Naive B cell (primary cell): ENCODE measurements around the gene PACRG. TPM values are rescaled to one million over a fixed set of nuclear protein-coding genes. Genes with fewer than 3 reads are reported as not detected.

Experiments
- ATAC-seq, 2 donors: fragments of 150-1000 bp; cut with Tn5 transposase; 2 replicates each; pipeline ENCODE4 v1.10.0; 2021; ENCODE audit warnings: low read depth in 2 of 2, mild to moderate bottlenecking in 2 of 2, moderate library complexity in 2 of 2
- DNase-seq: peaks from one replicate; pipeline ENCODE4 v3.0.0; 2022
- H3K27ac Mint-ChIP-seq, 6 donors: one replicate each; pipeline ENCODE4 v1.8.0; 2020 to 2022; ENCODE audit warnings: mild to moderate bottlenecking in 6 of 6, mixed read lengths in 6 of 6, moderate library complexity in 5 of 6, inconsistent platforms in 2 of 6
- H3K27me3 Mint-ChIP-seq, 3 donors: one replicate each; pipeline ENCODE4 v1.8.0; 2021 to 2022; ENCODE audit warnings: mixed read lengths in 3 of 3, mild to moderate bottlenecking in 1 of 3
- H3K36me3 Mint-ChIP-seq, 2 donors: one replicate each; pipeline ENCODE4 v1.8.0; 2020 to 2022; ENCODE audit warnings: mixed read lengths in 2 of 2, inconsistent platforms in 1 of 2, mild to moderate bottlenecking in 1 of 2
- H3K4me1 Mint-ChIP-seq, 3 donors: one replicate each; pipeline ENCODE4 v1.8.0; 2020 to 2022; ENCODE audit warnings: mixed read lengths in 3 of 3, inconsistent platforms in 1 of 3, mild to moderate bottlenecking in 1 of 3, moderate library complexity in 1 of 3
- H3K4me3 Mint-ChIP-seq, 8 donors: one replicate each; pipeline ENCODE4 v1.8.0; 2020 to 2022; ENCODE audit warnings: mild to moderate bottlenecking in 8 of 8, mixed read lengths in 8 of 8, moderate library complexity in 8 of 8, inconsistent platforms in 2 of 8
- H3K9me3 Mint-ChIP-seq, 7 donors: one replicate each; pipeline ENCODE4 v1.8.0; 2020 to 2022; ENCODE audit warnings: mixed read lengths in 7 of 7, mild to moderate bottlenecking in 5 of 7, inconsistent platforms in 2 of 7, moderate library complexity in 1 of 7
- polyA plus RNA-seq, 6 donors: library from polyadenylated mRNA; unstranded; fragments of 300-500 nt; fragmentation: Illumina TruSeq; gene quantifications; one replicate each; pipeline ENCODE4 v1.2.3, GENCODE V29; 2021; ENCODE audit warnings: low read depth in 6 of 6

PACRG gene
- polyA plus RNA-seq, 6 donors from 2014 or later, result not detected

- Mint-ChIP-seq H3K4me3 (no peak overlapping the region), H3K36me3 (no peaks in the 10 kb centered on the region), H3K4me1 (peaks cover 0 to 4% (median 0%) of the 10 kb centered on the region in 3 donors), H3K9me3 (peaks cover 0 to 2% (median 0%) of the 10 kb centered on the region in 7 donors), H3K27me3 (peaks cover 0 to 12% (median 4%) of the 10 kb centered on the region in 3 donors), H3K27ac (no peak overlapping the region)
- ATAC-seq (peak; percentile 34 to 41), DNase-seq (no peak)
Observed at GRCh38 chr6:163170294-163170883, 442.6 kb downstream of the PACRG start.

DNA sequence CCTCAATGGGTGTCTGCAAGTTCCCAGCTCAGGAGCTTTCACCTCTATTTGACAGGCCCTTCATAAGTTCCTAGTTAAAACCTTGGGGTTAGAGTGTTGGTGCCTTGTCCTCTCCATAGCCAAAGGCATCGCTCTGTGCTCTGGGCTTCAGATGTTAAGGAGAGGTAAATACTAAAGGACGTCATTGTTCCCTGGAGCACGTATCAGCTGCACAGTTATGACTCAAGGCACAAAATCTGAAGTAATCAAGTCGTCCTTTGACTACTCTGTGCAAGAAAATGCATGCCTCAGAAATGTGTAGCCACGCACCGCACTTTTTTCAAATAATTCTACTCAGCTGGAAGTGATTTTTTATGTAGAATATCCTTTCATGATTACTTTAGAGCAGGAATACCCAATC lies 446.0 kb downstream of the PACRG start:
- Mint-ChIP-seq H3K4me1 (peaks cover 0 to 4% (median 0%) of the 10 kb centered on the region in 3 donors), H3K27ac (no peak overlapping the region), H3K9me3 (peaks cover 0 to 2% (median 0%) of the 10 kb centered on the region in 7 donors), H3K4me3 (no peak overlapping the region), H3K36me3 (no peaks in the 10 kb centered on the region), H3K27me3 (peaks cover 10 to 27% (median 10%) of the 10 kb centered on the region in 3 donors)
- DNase-seq (no peak), ATAC-seq (no peak)

DNA sequence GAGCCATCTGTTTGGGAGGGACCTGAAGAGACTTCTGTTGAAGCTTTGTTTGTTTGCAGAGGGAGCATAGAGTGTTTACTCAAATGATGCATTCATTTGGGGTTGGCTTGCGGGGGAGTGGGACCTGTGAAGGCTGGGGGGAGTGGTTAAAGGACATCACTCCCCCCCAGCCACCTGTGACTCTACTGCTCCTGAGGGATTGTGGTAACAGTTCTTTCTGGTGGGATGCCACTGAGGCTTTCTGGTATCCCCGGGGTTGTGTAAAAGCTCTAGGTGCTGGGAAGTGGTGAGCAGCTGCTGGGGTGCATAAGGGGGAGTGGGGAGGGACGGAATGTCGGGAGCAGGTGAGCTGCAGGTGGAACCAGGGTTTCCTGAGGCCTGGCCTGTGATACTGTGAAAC lies 447.5 kb downstream of the PACRG start:
- H3K27ac Mint-ChIP-seq, result no peak overlapping the region
- no peaks in the 10 kb centered on the region for H3K36me3 Mint-ChIP-seq
- H3K9me3 Mint-ChIP-seq, result peaks cover 0 to 2% (median 0%) of the 10 kb centered on the region in 7 donors
- no peak overlapping the region for H3K4me3 Mint-ChIP-seq
- H3K4me1 Mint-ChIP-seq, result peaks cover 0 to 4% (median 0%) of the 10 kb centered on the region in 3 donors
- peaks cover 10 to 27% (median 10%) of the 10 kb centered on the region in 3 donors for H3K27me3 Mint-ChIP-seq
- DNase-seq, result no peak
- no peak for ATAC-seq

DNA sequence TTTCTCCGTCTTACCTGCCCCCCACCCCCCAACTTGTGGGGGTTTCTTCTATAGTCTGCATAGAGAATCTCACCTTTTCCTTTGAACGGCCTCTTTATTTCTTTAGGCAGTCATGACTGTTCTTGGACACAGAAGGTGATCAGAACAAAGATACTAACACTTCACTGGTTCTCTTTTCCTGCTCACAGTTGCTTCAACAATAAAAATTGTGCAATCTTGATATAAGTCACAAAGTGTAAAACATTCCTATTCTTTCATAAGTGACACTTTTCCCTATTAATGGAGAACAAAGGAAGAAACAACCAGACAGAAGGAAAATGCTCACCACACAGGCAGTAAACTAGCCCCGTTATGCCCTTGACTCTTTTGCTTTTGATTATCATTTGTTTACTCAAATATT lies 448.3 kb downstream of the PACRG start:
- H3K27me3 Mint-ChIP-seq, result peaks cover 10 to 27% (median 10%) of the 10 kb centered on the region in 3 donors
- no peaks in the 10 kb centered on the region for H3K9me3 Mint-ChIP-seq
- no peak for ATAC-seq
- no peaks in the 10 kb centered on the region for H3K36me3 Mint-ChIP-seq
- H3K27ac Mint-ChIP-seq, result no peak overlapping the region
- H3K4me1 Mint-ChIP-seq, result no peaks in the 10 kb centered on the region
- DNase-seq, result no peak
- H3K4me3 Mint-ChIP-seq, result no peak overlapping the region

DNA sequence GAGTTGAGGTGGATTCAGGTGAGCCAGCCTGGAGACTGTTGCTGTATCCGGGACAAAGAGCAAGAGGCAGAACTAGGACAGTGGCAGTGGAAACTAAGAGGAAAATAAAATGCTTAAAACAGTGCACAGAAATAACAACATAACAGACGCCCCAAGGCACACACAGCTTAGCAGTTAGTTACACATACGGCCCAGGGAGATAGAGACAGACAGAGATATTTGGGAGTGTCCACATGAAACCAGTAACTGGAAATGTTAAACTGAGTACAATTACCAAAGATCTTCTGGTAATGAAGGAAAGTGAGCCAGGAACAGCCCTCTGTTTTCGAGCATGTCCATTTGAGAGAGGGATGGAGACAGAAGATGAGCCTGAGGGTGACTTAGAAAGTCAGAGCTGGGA lies 449.2 kb downstream of the PACRG start:
- Mint-ChIP-seq H3K36me3 (no peaks in the 10 kb centered on the region), H3K27me3 (peaks cover 10 to 27% (median 10%) of the 10 kb centered on the region in 3 donors), H3K27ac (peak overlapping the region in 1 of 6 donors; percentile 82), H3K4me1 (no peaks in the 10 kb centered on the region), H3K9me3 (no peaks in the 10 kb centered on the region), H3K4me3 (no peak overlapping the region)
- ATAC-seq (no peak), DNase-seq (no peak)

- no peaks in the 10 kb centered on the region for H3K36me3 Mint-ChIP-seq
- H3K4me1 Mint-ChIP-seq, result no peaks in the 10 kb centered on the region
- peak overlapping the region in 1 of 8 donors; percentile 54 for H3K4me3 Mint-ChIP-seq
- no peak for DNase-seq
- peaks cover 10 to 29% (median 10%) of the 10 kb centered on the region in 3 donors for H3K27me3 Mint-ChIP-seq
- H3K9me3 Mint-ChIP-seq, result no peaks in the 10 kb centered on the region
- ATAC-seq, result no peak
- no peak overlapping the region for H3K27ac Mint-ChIP-seq
Observed at GRCh38 chr6:163177892-163178420, 450.2 kb downstream of the PACRG start.

- peaks cover 10 to 32% (median 10%) of the 10 kb centered on the region in 3 donors for H3K27me3 Mint-ChIP-seq
- ATAC-seq, result no peak
- H3K4me3 Mint-ChIP-seq, result no peak overlapping the region
- no peaks in the 10 kb centered on the region for H3K9me3 Mint-ChIP-seq
- H3K36me3 Mint-ChIP-seq, result no peaks in the 10 kb centered on the region
- no peaks in the 10 kb centered on the region for H3K4me1 Mint-ChIP-seq
- no peak for DNase-seq
- H3K27ac Mint-ChIP-seq, result no peak overlapping the region
Observed at GRCh38 chr6:163179061-163179460, 451.3 kb downstream of the PACRG start.

DNA sequence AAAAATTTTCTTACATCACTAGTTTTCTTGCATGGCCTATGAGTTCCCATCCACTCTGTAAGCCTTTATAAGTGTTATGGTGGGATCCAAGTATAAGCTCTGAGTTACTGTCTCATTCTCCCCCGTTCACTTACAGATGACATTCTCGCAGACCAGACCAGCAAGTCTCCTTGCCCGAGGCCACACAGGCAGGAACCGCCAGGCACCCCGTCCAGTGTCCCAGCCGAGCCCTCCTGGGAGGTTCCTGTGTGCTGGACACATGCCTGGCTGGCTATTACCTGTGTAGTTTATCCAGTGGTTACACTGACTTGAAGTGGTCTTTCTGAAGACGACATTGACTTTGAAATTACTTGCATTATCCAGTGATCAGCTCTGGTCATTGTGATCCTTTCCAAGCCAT lies 451.9 kb downstream of the PACRG start:
- Mint-ChIP-seq H3K9me3 (no peaks in the 10 kb centered on the region), H3K27me3 (peaks cover 10 to 30% (median 10%) of the 10 kb centered on the region in 3 donors), H3K4me3 (no peak overlapping the region), H3K36me3 (no peaks in the 10 kb centered on the region), H3K4me1 (no peaks in the 10 kb centered on the region), H3K27ac (no peak overlapping the region)
- ATAC-seq (no peak), DNase-seq (no peak)

- no peaks in the 10 kb centered on the region for H3K36me3 Mint-ChIP-seq
- no peaks in the 10 kb centered on the region for H3K9me3 Mint-ChIP-seq
- peak overlapping the region in 1 of 6 donors; percentile 12 for H3K27ac Mint-ChIP-seq
- DNase-seq, result no peak
- ATAC-seq, result no peak
- no peaks in the 10 kb centered on the region for H3K4me1 Mint-ChIP-seq
- H3K27me3 Mint-ChIP-seq, result peaks cover 10 to 22% (median 10%) of the 10 kb centered on the region in 3 donors
- peak overlapping the region in 1 of 8 donors; percentile 37 for H3K4me3 Mint-ChIP-seq
Observed at GRCh38 chr6:163180874-163181541, 453.2 kb downstream of the PACRG start.

GRCh38 chr6:163181666-163182180 lies 453.9 kb downstream of the PACRG start:
- Mint-ChIP-seq H3K9me3 (no peaks in the 10 kb centered on the region), H3K36me3 (no peaks in the 10 kb centered on the region), H3K27ac (no peak overlapping the region), H3K27me3 (peaks cover 6 to 15% (median 6%) of the 10 kb centered on the region in 3 donors), H3K4me3 (no peak overlapping the region), H3K4me1 (no peaks in the 10 kb centered on the region)
- ATAC-seq, result no peak
- DNase-seq, result no peak

GRCh38 chr6:163182696-163183095 lies 454.9 kb downstream of the PACRG start:
- Mint-ChIP-seq H3K36me3 (no peaks in the 10 kb centered on the region), H3K27me3 (peaks cover 0 to 5% (median 0%) of the 10 kb centered on the region in 3 donors), H3K9me3 (no peaks in the 10 kb centered on the region), H3K4me3 (no peak overlapping the region), H3K4me1 (no peaks in the 10 kb centered on the region), H3K27ac (no peak overlapping the region)
- DNase-seq, result no peak
- ATAC-seq, result no peak

DNA sequence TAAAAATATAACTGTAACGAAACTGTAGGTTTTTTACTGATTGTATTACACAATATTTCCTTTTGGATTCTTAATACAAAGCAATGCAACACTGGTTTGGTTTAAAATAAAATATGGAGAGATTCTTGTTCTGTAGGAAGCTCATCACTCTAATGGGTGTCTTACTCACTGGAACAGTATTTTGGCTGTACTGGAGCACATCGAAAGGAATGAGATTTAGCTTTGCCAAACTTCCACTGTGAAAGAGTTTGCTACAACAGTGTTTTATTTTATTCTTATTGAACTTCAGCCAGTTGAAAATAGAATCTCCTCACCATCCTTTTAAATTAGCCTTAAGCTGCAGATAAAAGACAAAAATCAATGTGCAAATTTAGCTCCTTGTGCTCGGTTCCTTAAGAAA lies 456.0 kb downstream of the PACRG start:
- peaks cover 0 to 5% (median 0%) of the 10 kb centered on the region in 3 donors for H3K27me3 Mint-ChIP-seq
- no peak overlapping the region for H3K4me3 Mint-ChIP-seq
- no peak overlapping the region for H3K27ac Mint-ChIP-seq
- ATAC-seq, result no peak
- H3K9me3 Mint-ChIP-seq, result no peaks in the 10 kb centered on the region
- no peaks in the 10 kb centered on the region for H3K4me1 Mint-ChIP-seq
- DNase-seq, result no peak
- no peaks in the 10 kb centered on the region for H3K36me3 Mint-ChIP-seq

GRCh38 chr6:163185744-163186143 lies 458.0 kb downstream of the PACRG start:
- H3K9me3 Mint-ChIP-seq, result no peaks in the 10 kb centered on the region
- H3K36me3 Mint-ChIP-seq, result no peaks in the 10 kb centered on the region
- DNase-seq (no peak), ATAC-seq (no peak)
- H3K4me3 Mint-ChIP-seq, result no peak overlapping the region
- H3K4me1 Mint-ChIP-seq, result no peaks in the 10 kb centered on the region
- H3K27me3 Mint-ChIP-seq, result peaks cover 0 to 5% (median 0%) of the 10 kb centered on the region in 3 donors
- no peak overlapping the region for H3K27ac Mint-ChIP-seq

- H3K27ac Mint-ChIP-seq, result no peak overlapping the region
Observed at GRCh38 chr6:163186527-163186926, 458.8 kb downstream of the PACRG start.

More at GRCh38 chr6:163186527-163186926, 458.8 kb downstream of the PACRG start:
- H3K27me3 Mint-ChIP-seq, result peaks cover 0 to 8% (median 0%) of the 10 kb centered on the region in 3 donors
- H3K4me3 Mint-ChIP-seq, result no peak overlapping the region
- DNase-seq (no peak), ATAC-seq (no peak)
- peaks cover 0 to 1% (median 0%) of the 10 kb centered on the region in 3 donors for H3K4me1 Mint-ChIP-seq
- no peaks in the 10 kb centered on the region for H3K9me3 Mint-ChIP-seq
- no peaks in the 10 kb centered on the region for H3K36me3 Mint-ChIP-seq
